HepG2 (cell line): ENCODE data around the gene CCDC175. TPM values are rescaled to one million over a fixed set of nuclear protein-coding genes. Genes with fewer than 3 reads are reported as not detected.

Source experiments
- ATAC-seq: fragments of 200-7000 bp; cut with Tn5 transposase; 3 replicates; pipeline ENCODE4 v1.9.1; 2020; ENCODE audit warnings: mild to moderate bottlenecking, moderate library complexity
- BruUV-seq: library from RNA; stranded (reverse); fragments of 400-500 nt; replicated peaks from 2 replicates; lab custom pipeline; 2021; lab: Mats Ljungman, UMichigan
- CTCF ChIA-PET: fragments of 300-600 bp; formaldehyde crosslinking; extraction: SDS; loops from one replicate; lab custom pipeline; 2021; ENCODE audit warnings: low total read pairs, inconsistent platforms, low intra/inter-chr PET ratio; lab: Yijun Ruan, JAX
- POLR2A ChIA-PET: fragments of 350-600 bp; sonication (Branson Sonifier 250); formaldehyde crosslinking; loops from one replicate; lab custom pipeline; 2020; ENCODE audit warnings: antibody characterized with exemption, inconsistent platforms; lab: Yijun Ruan, JAX
- DNase-seq: peaks from one replicate; pipeline ENCODE4 v3.0.0-alpha.2; 2015; ENCODE audit warnings: low spot score
- FAIRE-seq: peaks from 3 replicates; lab custom pipeline; 2011; peaks lifted over from hg19 to GRCh38; lab: Jason Lieb, UNC
- H2AFZ ChIP-seq: one replicate; pipeline ENCODE4 v1.6.1; 2011; ENCODE audit warnings: low read length, inconsistent platforms
- H3K27ac ChIP-seq: fragments of 300-600 bp; 3 replicates; pipeline ENCODE4 v1.8.0; 2011; ENCODE audit warnings: mixed run types, mild to moderate bottlenecking, mixed read lengths, low read length, inconsistent platforms; ENCODE audit not compliant: insufficient read depth; ENCODE audit errors: extremely low read length
- H3K27me3 ChIP-seq, 2 experiments: fragments of 200-600 bp in 1 of 2; 2 replicates in 1 of 2; 3 replicates in 1 of 2; pipeline versions ENCODE4 v1.6.0 to v1.8.0; 2011; ENCODE audit warnings: low read length in 2 of 2, mild to moderate bottlenecking in 2 of 2, moderate library complexity in 2 of 2, inconsistent platforms in 1 of 2; ENCODE audit not compliant: insufficient read depth in 2 of 2, control insufficient read depth in 1 of 2
- H3K36me3 ChIP-seq, 2 experiments: fragments of 200-600 bp in 1 of 2; replicated peaks in 1 of 2; 2 replicates in 1 of 2; 3 replicates in 1 of 2; pipeline versions ENCODE4 v1.5.1 to v1.8.0; 2011; ENCODE audit warnings: low read length in 2 of 2, inconsistent platforms in 1 of 2; ENCODE audit not compliant: insufficient read depth in 2 of 2, control insufficient read depth in 1 of 2
- H3K4me1 ChIP-seq: 2 replicates; pipeline ENCODE4 v1.5.1; 2012; ENCODE audit warnings: low read length, inconsistent platforms; ENCODE audit not compliant: insufficient read depth
- H3K4me2 ChIP-seq: 2 replicates; pipeline ENCODE4 v1.6.0; 2011; ENCODE audit warnings: low read depth, low read length, inconsistent platforms
- H3K4me3 ChIP-seq, 3 experiments: fragments of 200-600 bp in 1 of 3; sonication (generic), shearing (Covaris generic) in 1 of 3; replicated peaks in 1 of 3; 2 replicates each; pipeline ENCODE4 v1.5.1; 2011 to 2016; ENCODE audit warnings: low read length in 3 of 3, inconsistent platforms in 2 of 3, low read depth in 2 of 3, mild to moderate bottlenecking in 2 of 3, control low read depth in 1 of 3, mixed read lengths in 1 of 3; ENCODE audit not compliant: insufficient read depth in 1 of 3
- H3K79me2 ChIP-seq: one replicate; pipeline ENCODE4 v1.6.1; 2011; ENCODE audit warnings: low read length, inconsistent platforms; ENCODE audit not compliant: insufficient read depth
- H3K9ac ChIP-seq: 2 replicates; pipeline ENCODE4 v1.6.0; 2011; ENCODE audit warnings: mild to moderate bottlenecking, low read depth, low read length, inconsistent platforms; ENCODE audit not compliant: insufficient read depth
- H3K9me3 ChIP-seq: 2 replicates; pipeline ENCODE4 v1.5.1; 2012; ENCODE audit warnings: mild to moderate bottlenecking, low read length
- H4K20me1 ChIP-seq: 2 replicates; pipeline ENCODE4 v1.6.0; 2011; ENCODE audit warnings: inconsistent platforms, mild to moderate bottlenecking, low read length, moderate library complexity; ENCODE audit not compliant: insufficient read depth
- MLLT10 ChIP-seq: sonication (generic); formaldehyde crosslinking; IDR thresholded peaks from 2 replicates; pipeline ENCODE4 v1.4.0; 2020; ENCODE audit warnings: missing genetic modification reagents
- ZBTB4 ChIP-seq: sonication (generic); formaldehyde crosslinking; IDR thresholded peaks from 2 replicates; pipeline ENCODE4 v1.4.0; 2020; ENCODE audit warnings: missing genetic modification reagents, mild to moderate bottlenecking, borderline replicate concordance
- ZNF629 ChIP-seq: sonication (generic); formaldehyde crosslinking; conservative IDR thresholded peaks from 2 replicates; pipeline ENCODE4 v1.5.0; 2020; ENCODE audit warnings: missing genetic modification reagents
- WGBS: methylation state at CpG from one replicate; pipeline ENCODE4 v1.1.6; 2017; ENCODE audit warnings: low lambda C conversion rate; 5-methylcytosine and 5-hydroxymethylcytosine counted together
- in situ Hi-C: cut with HindIII; loops from 2 replicates; pipeline ENCODE4 v1.10.0; 2017; ENCODE audit warnings: low pct_unique_long_range_greater_than_20kb; ENCODE audit not compliant: extremely low pct_ligation_motif_present
- intact Hi-C: fragments of 100-400 bp; cut with micrococcal nuclease; formaldehyde crosslinking; loops from one replicate; pipeline ENCODE4 v1.10.0; 2022; ENCODE audit not compliant: unreplicated experiment
- polyA plus RNA-seq, 8 experiments: library from polyadenylated mRNA; depleted of rRNA in 3 of 8; stranded (reverse) in 7 of 8; unstranded in 1 of 8; fragments of >200 nt; fragmentation: Illumina TruSeq in 4 of 8; extraction: Trizol in 4 of 8; gene quantifications; 2 replicates each; pipeline versions ENCODE4 v1.2.1 to v1.2.3, GENCODE V29; 2011 to 2016; ENCODE audit warnings: low read depth in 4 of 8, missing spikeins in 1 of 8, mixed read lengths in 1 of 8; ENCODE audit not compliant: insufficient read depth in 1 of 8
- total RNA-seq, 5 experiments: library from RNA; depleted of rRNA; stranded (reverse); fragments of >200 nt; fragmentation: Illumina TruSeq; extraction: Trizol; gene quantifications; 2 replicates each; pipeline ENCODE4 v1.2.3, GENCODE V29; 2016; ENCODE audit warnings: low read depth in 1 of 5

The CCDC175 gene
- total and polyA plus RNA-seq, 2 of the 13 experiments (the other 11 are each of a cell fraction or from before 2014, with no cell fraction given): not detected

- no peak for TF ChIP-seq ZBTB4 (CRISPR knock-in tag)
Measured at GRCh38 chr14:59480166-59480565, 96.4 kb downstream of the CCDC175 start (continued).

GRCh38 chr14:59478540-59478939 lies 98.1 kb downstream of the CCDC175 start:
- no peaks in the 10 kb centered on the region for H3K9me3 ChIP-seq
- H3K79me2 ChIP-seq: peaks cover 26% of the 10 kb centered on the region
- TF ChIP-seq ZNF629 (CRISPR knock-in tag) (peak; percentile 82), MLLT10 (CRISPR knock-in tag) (no peak)
- in situ Hi-C loops: no loop called here
- no TSS peak for BruUV-seq
- no peak for ATAC-seq
- no peak overlapping the region for H3K4me3 ChIP-seq
- no peak overlapping the region for H3K4me2 ChIP-seq
- no peak overlapping the region for H2AFZ ChIP-seq
- peaks cover 16 to 31% of the 10 kb centered on the region in 2 experiments for H3K36me3 ChIP-seq
- peaks cover 0 to 3% of the 10 kb centered on the region in 2 experiments; a peak in 1 of 5 replicates for H3K27me3 ChIP-seq
- DNase-seq: no peak
- FAIRE-seq: no peak
- H3K9ac ChIP-seq: no peak overlapping the region
- H3K27ac ChIP-seq: no peak overlapping the region
- ChIA-PET CTCF (no interaction called here), POLR2A (no interaction called here)
- intact Hi-C loops: no loop called here
- WGBS: 100% methylated on average over 3 of the region's 3 CpGs
- H4K20me1 ChIP-seq: peaks cover 12% of the 10 kb centered on the region
- H3K4me1 ChIP-seq: peaks cover 32% of the 10 kb centered on the region
